GM12873 (cell line): ENCODE data around the gene ASTN2.

Source experiments
- CTCF ChIP-seq: IDR thresholded peaks from 2 replicates; pipeline ENCODE4 v1.5.1; 2012; ENCODE audit warnings: low read depth, mild to moderate bottlenecking, moderate library complexity, low read length, control low read depth; ENCODE audit not compliant: insufficient read depth; ENCODE audit errors: missing control alignments

The ASTN2 gene

GRCh38 chr9:116809656-116810055, 605.2 kb downstream of the ASTN2 start:
- TF ChIP-seq CTCF: no peak

- TF ChIP-seq CTCF: no peak
Observed at GRCh38 chr9:116806075-116806474, 608.8 kb downstream of the ASTN2 start.

GRCh38 chr9:116800885-116801284, 614.0 kb downstream of the ASTN2 start:
- TF ChIP-seq CTCF: no peak

- TF ChIP-seq CTCF: no peak
Observed at GRCh38 chr9:116800074-116800473, 614.8 kb downstream of the ASTN2 start.

- TF ChIP-seq CTCF: no peak
Observed at GRCh38 chr9:116798521-116798920, 616.3 kb downstream of the ASTN2 start.

- no peak for TF ChIP-seq CTCF
Observed at GRCh38 chr9:116797276-116797675, 617.6 kb downstream of the ASTN2 start.

GRCh38 chr9:116796669-116797068, 618.2 kb downstream of the ASTN2 start:
- no peak for TF ChIP-seq CTCF
